Measurements from ENCODE around the gene BPIFB2. TPM values are rescaled to one million over a fixed set of nuclear protein-coding genes. Genes with fewer than 3 reads are reported as not detected.

BPIFB2 gene
- polyA plus RNA-seq, 3 donors: not detected

GRCh38 chr20:33032555-33032954 lies 25.1 kb downstream of the BPIFB2 start:
- Mint-ChIP-seq H3K4me3 (no peak overlapping the region), H3K27ac (no peak overlapping the region), H3K4me1 (no peaks in the 10 kb centered on the region), H3K36me3 (no peaks in the 10 kb centered on the region), H3K27me3 (ENCODE audit: low read depth in 3 of 3) (peaks cover 0 to 5% (median 3%) of the 10 kb centered on the region in 3 donors), H3K9me3 (no peaks in the 10 kb centered on the region)
- TF ChIP-seq, protein P1, sequence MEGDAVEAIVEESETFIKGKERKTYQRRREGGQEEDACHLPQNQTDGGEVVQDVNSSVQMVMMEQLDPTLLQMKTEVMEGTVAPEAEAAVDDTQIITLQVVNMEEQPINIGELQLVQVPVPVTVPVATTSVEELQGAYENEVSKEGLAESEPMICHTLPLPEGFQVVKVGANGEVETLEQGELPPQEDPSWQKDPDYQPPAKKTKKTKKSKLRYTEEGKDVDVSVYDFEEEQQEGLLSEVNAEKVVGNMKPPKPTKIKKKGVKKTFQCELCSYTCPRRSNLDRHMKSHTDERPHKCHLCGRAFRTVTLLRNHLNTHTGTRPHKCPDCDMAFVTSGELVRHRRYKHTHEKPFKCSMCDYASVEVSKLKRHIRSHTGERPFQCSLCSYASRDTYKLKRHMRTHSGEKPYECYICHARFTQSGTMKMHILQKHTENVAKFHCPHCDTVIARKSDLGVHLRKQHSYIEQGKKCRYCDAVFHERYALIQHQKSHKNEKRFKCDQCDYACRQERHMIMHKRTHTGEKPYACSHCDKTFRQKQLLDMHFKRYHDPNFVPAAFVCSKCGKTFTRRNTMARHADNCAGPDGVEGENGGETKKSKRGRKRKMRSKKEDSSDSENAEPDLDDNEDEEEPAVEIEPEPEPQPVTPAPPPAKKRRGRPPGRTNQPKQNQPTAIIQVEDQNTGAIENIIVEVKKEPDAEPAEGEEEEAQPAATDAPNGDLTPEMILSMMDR (IDR thresholded peaks at IDR 0.05): no peak
- no peaks in the 10 kb centered on the region for H3K79me2 ChIP-seq (ENCODE audit: insufficient read depth, low read length)
- no peak overlapping the region for H3K27ac ChIP-seq (ENCODE audit: low read depth in 1 of 2, low read length in 2 of 2)
- H2AFZ ChIP-seq (ENCODE audit: insufficient read depth, low read depth, low read length, poor library complexity, severe bottlenecking): no peak overlapping the region
- no peak overlapping the region for H3K4me2 ChIP-seq (replicated peaks; ENCODE audit: extremely low read depth, low read length, poor library complexity, severe bottlenecking)
- H3K9ac ChIP-seq (ENCODE audit: insufficient read depth, low read length, poor library complexity, severe bottlenecking): no peak overlapping the region
- no peaks in the 10 kb centered on the region for H3K9me3 ChIP-seq (replicated peaks in 1 of 2; ENCODE audit: control insufficient read depth in 1 of 2, insufficient read depth in 1 of 2, low read length in 2 of 2)
- DNase-seq: no peak
- intact Hi-C loops (cut with micrococcal nuclease): no loop called here
- H4K20me1 ChIP-seq (ENCODE audit: insufficient read depth, low read length): no peaks in the 10 kb centered on the region
- 85% methylated on average over 3 of the region's 6 CpGs for WGBS (ENCODE audit: insufficient coverage)
- no peaks in the 10 kb centered on the region for H3K27me3 ChIP-seq (ENCODE audit: control insufficient read depth in 2 of 2, insufficient read depth in 2 of 2, low read length in 2 of 2)
- H3K4me3 ChIP-seq (replicated peaks in 1 of 3; ENCODE audit: low read depth in 2 of 3, low read length in 3 of 3): no peak overlapping the region
- H3K36me3 ChIP-seq (replicated peaks in 1 of 2; ENCODE audit: control insufficient read depth in 1 of 2, insufficient read depth in 2 of 2, low read length in 2 of 2): no peaks in the 10 kb centered on the region
- H3K4me1 ChIP-seq (ENCODE audit: control insufficient read depth in 1 of 2, insufficient read depth in 2 of 2, low read length in 2 of 2): no peaks in the 10 kb centered on the region

DNA sequence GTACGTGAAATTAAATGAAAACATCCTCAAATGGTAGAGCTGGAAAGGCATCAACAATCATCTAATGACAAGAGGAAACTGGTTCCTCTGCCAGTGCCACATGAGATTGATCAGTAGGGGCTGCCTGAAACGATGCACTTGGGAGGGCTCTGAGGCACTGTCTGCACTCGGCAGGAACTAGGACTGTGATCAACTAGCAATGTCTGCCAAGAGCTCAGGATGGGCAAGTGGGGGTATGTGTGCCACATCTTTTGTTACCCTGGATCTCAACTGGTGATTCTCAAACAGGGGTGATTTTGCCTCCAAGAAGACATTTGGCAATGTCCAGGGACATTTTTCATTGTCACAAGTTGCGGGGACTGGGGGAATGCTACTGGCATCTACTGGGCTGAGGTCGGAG lies 25.9 kb downstream of the BPIFB2 start:
- H3K9me3 ChIP-seq (replicated peaks in 1 of 2; ENCODE audit: control insufficient read depth in 1 of 2, insufficient read depth in 1 of 2, low read length in 2 of 2): no peaks in the 10 kb centered on the region
- Mint-ChIP-seq H3K36me3 (no peaks in the 10 kb centered on the region), H3K9me3 (peaks cover 0 to under 1% (median 0%) of the 10 kb centered on the region in 7 donors), H3K4me1 (no peaks in the 10 kb centered on the region), H3K27me3 (ENCODE audit: low read depth in 3 of 3) (peaks cover 0 to 5% (median 4%) of the 10 kb centered on the region in 3 donors), H3K4me3 (no peak overlapping the region), H3K27ac (no peak overlapping the region)
- H4K20me1 ChIP-seq (ENCODE audit: insufficient read depth, low read length): no peaks in the 10 kb centered on the region
- DNase-seq: no peak
- intact Hi-C loops (cut with micrococcal nuclease): no loop called here
- H3K4me2 ChIP-seq (replicated peaks; ENCODE audit: extremely low read depth, low read length, poor library complexity, severe bottlenecking): no peak overlapping the region
- H3K9ac ChIP-seq (ENCODE audit: insufficient read depth, low read length, poor library complexity, severe bottlenecking): no peak overlapping the region
- no peak overlapping the region for H3K4me3 ChIP-seq (replicated peaks in 1 of 3; ENCODE audit: low read depth in 2 of 3, low read length in 3 of 3)
- H3K27me3 ChIP-seq (ENCODE audit: control insufficient read depth in 2 of 2, insufficient read depth in 2 of 2, low read length in 2 of 2): no peaks in the 10 kb centered on the region
- H3K79me2 ChIP-seq (ENCODE audit: insufficient read depth, low read length): no peaks in the 10 kb centered on the region
- no peaks in the 10 kb centered on the region for H3K4me1 ChIP-seq (ENCODE audit: control insufficient read depth in 1 of 2, insufficient read depth in 2 of 2, low read length in 2 of 2)
- WGBS (ENCODE audit: insufficient coverage): 93% methylated on average over 3 of the region's 5 CpGs
- H2AFZ ChIP-seq (ENCODE audit: insufficient read depth, low read depth, low read length, poor library complexity, severe bottlenecking): no peak overlapping the region
- no peaks in the 10 kb centered on the region for H3K36me3 ChIP-seq (replicated peaks in 1 of 2; ENCODE audit: control insufficient read depth in 1 of 2, insufficient read depth in 2 of 2, low read length in 2 of 2)
- TF ChIP-seq, protein P1 (IDR thresholded peaks at IDR 0.05): no peak
- no peak overlapping the region for H3K27ac ChIP-seq (ENCODE audit: low read depth in 1 of 2, low read length in 2 of 2)

Measured in CD14-positive monocyte (primary cell).